ENCODE data around the gene MACROD2.

MACROD2 gene

GRCh38 chr20:14342918-14343317 lies 347.6 kb downstream of the MACROD2 start:
- DNase-seq, result no peak

DNA sequence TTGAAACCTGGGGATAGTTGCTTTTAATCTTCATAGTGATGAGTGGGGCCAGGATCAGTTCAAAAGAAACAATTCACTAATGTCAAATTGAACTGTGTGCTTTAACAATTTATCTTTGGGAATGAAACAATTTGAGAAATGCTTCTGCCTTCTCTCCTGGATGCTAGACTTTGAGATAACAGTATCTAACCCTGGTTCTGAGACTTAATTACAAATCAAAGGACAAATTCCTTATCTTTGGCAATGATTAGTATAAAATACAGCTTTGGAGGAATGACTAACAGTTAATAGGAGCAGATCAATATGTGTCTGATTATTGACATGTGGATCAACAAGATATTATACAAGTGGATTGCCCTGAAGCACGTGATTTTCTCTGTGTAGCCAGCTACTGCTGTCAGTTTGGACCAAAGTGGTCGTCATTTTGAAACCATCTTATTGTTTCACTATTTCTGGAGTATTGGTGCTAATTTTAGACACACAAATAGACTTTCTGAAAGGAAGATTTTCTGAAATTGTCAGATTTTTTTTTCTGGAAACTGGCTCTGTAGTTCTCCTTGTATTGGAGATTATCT lies 348.3 kb downstream of the MACROD2 start:
- DNase-seq, result no peak

GRCh38 chr20:14344746-14345145 lies 349.4 kb downstream of the MACROD2 start:
- no peak for DNase-seq

DNA sequence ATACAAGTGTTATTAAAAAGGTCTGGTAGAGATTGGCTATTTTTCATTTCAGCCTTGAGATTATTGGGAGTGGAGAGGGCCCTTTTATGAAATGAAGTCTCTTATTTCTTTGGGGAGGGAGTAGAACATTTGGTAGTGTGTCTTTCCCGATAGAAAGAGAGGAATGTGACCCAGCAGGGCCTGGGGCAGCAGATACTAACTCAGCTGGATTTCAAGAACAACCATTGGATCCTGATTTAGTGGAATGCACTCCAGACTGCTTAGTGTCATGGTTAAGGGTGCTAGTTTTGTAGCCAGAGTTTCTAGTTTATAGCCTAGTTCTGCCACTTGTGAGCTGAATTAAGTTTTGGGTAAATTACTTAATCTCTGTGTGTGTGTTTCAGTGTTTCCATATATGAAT lies 360.5 kb downstream of the MACROD2 start:
- no peak for DNase-seq

- DNase-seq, result no peak
Observed at GRCh38 chr20:14360416-14360815, 365.1 kb downstream of the MACROD2 start.

DNA sequence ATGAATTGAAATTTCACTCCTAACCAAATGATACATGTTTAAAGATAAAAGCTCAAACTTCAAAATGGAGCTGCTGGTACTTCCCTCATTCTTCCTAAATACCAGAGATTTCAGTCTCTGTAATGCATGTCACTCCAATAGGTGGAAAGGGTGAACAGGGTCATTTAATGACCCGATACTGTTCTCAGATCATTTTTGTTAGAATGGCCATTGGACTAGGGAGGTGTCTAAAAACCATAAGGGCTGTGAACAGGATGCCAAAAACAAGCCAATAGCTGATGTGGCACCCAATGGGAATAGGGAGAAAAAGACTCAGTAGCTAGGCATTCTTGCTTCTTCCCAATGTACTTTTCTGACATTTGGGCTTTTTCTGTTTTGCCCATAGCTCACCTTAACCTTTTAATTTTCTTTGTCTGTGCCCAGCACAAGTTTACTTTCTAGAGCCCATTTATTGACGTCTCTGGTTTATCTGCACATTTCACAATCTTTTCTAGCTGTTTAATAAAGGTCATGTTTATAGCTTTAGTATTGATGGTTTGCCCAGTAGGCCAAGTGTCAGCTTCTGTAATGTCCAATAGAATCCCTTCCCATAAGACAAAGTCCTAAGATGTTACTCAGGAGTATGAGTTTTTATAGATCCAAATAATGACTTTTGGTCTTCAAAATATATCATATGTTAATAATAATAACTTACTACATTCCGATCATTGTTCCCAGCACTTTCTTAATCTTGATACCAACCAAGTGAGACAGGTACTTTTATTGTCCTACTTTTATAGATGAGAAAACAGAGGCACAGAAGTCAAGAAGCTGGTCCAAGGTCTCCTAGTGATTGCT lies 366.4 kb downstream of the MACROD2 start:
- DNase-seq, result no peak

DNA sequence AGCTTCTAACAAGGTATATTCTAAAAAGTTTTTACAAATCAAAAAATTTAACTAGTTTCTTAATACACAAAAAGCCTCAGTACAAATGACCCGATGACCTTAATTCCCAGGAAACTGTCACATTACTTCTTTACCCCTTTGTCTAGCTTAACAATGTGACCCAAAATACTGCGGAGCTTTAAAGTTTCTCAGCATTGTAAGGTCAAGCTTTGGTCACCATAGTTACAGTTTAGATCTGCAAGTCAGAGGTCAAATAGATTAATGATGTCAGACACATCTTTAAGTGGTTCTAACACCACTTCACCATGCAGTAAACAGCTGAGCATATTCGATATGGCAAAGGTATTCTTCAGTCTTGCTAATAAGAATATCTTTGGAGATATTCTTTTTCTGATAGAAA lies 378.9 kb downstream of the MACROD2 start:
- no peak for DNase-seq

GRCh38 chr20:14375416-14375985 lies 380.2 kb downstream of the MACROD2 start:
- DNase-seq, result no peak

DNA sequence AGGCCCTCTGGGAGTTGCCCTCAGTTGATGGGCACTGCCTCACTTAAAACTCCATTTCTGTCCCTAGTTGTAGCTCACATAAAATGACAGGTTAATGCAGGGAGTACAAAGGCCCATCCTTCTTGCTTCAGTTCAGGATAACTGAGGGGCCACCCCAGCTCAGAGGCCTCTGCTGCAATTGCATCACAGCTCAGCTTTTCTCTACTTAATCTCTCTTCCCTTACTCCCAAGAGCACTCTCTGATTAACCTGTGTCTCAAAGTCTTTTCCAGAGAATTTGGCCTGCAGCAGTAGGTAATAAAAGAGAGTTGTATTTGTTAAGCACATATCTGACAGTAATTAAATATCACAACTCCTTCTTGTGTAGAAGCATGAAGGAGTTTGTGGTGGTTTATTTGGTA lies 383.0 kb downstream of the MACROD2 start:
- no peak for DNase-seq

GRCh38 chr20:14383335-14383734 lies 388.0 kb downstream of the MACROD2 start:
- DNase-seq, result no peak

GRCh38 chr20:14384416-14385175 lies 389.3 kb downstream of the MACROD2 start:
- DNase-seq, result no peak

DNA sequence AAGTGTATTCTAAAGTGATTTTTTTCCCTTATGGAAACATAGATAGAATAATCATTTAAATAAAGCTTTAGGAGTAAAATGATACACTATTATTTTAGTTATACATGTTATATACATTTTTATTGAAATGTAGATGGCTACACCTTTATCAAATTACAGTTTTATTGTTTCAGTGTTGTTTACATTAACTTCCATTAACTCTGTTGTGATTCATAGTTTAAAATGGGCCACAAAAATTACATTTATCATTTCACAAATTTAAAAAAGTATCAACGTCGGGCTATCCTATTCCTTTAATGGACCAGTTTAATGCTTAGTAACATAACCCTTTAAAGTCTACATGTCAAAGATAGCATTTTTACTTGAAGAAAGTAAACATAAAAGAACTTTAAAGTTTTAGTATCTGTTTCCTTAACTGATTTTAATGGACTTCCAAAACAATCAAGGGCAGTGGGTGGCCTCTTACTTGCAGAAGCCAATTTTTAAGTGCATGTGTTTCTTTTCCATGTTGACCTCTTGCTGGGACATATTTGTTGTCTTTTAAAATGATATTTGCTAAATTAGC lies 389.9 kb downstream of the MACROD2 start:
- no peak for DNase-seq

DNA sequence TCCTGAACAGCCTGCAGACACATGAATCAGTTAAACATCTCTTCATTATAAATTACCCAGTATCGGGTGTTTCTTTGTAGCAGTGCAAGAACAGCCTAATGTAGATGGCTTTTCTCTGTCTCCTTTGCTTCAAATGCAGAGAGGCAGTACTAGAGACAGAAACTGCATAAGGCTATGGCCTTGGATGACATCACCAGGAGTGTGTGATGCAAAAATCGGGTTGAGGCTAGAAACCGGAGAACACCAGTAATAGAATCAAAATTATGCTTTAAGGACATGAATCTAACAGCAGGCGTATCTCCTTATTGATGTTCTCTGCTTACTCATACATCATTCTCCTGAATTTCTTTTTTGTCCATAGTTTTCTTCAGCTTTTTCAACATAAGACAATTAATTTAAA lies 391.4 kb downstream of the MACROD2 start:
- no peak for DNase-seq

GRCh38 chr20:14401479-14402138 lies 406.3 kb downstream of the MACROD2 start:
- DNase-seq, result no peak

- DNase-seq, result no peak
Observed at GRCh38 chr20:14404515-14404914, 409.2 kb downstream of the MACROD2 start.

GRCh38 chr20:14406495-14406894 lies 411.2 kb downstream of the MACROD2 start:
- DNase-seq, result no peak

GRCh38 chr20:14407336-14407735 lies 412.0 kb downstream of the MACROD2 start:
- DNase-seq, result no peak

DNA sequence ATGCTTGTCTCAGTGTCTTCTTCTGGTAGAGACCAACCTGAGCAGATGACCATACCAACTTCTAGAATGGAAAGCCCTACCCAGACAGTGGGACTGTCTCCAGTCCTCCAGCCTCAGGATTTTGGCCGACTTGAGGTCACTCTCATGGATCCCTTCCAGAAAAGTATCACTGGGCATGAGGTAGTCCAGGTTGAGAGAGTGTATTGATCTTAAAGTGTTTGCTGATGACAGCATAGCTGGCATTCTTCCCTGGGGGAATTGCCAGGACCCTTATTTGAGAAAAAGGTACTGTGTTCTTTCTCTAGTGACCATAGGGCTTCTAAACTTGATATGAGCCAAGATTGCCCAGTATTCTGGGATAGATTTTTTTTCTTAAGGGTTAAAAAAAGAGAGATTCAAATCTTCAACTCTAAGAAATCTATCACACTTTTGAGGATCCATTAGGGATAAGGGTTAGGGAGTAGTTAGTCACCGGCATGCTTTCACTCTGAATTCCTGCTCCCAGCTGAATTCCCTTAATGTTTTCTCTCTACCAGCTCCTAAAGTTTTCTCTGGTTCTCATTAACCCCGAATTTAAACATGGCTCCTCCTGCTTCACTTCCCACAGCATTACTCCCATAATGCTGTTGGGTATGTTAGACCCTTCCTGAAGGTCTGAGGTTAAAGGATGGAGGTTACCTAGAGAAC lies 415.7 kb downstream of the MACROD2 start:
- DNase-seq, result no peak

DNA sequence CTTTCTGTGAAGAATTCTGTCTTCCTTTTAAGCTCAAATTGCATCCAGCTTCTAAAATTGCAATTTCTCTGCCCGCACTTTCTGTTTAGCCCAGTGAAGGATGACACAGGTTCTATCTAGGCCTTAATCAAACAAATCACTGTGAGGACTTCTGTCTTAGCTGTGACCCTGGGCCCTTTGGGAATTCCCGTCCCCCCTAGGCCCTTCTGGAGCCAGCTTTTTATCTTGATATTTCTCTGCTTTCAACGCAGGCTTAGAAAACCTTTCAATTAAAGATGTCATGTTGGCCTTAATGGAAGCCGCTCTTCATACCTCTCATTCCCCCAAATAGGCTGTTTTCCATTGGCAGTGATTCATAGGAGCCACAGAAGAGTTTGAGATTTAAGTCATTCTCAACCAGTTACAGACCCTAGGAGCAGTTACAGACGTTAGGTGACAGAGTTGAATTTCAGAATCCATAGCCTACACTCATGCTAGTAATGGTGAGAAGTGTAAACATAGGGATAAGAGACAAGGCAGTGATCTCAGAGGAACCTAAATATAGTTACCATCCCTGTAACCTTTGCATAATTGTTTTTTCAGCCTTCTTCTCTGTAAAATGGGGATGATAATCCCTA lies 416.9 kb downstream of the MACROD2 start:
- no peak for DNase-seq

GRCh38 chr20:14413835-14414234 lies 418.5 kb downstream of the MACROD2 start:
- DNase-seq, result no peak

- DNase-seq, result no peak
Observed at GRCh38 chr20:14414560-14414959, 419.2 kb downstream of the MACROD2 start.

DNA sequence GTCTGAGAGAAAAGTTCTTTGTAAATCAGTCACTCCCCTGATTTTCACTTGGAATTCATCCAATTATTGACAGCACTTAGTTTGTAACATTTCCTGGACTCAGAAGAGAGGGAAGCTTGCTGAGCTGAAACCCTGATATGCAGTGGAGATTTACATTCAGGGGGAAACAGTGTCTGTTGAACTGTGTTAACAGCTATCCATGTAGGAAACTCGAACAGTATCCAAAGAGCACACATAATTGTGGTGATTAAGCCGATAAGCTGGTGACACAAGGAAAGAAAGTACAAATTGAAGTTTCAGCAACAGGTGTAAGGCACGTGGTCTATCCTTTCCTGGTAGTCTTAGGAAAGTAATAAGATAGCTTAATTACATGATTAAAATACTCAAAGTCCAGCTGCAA lies 420.2 kb downstream of the MACROD2 start:
- DNase-seq, result no peak
